Keratinocyte (primary cell): ENCODE results near the gene HERC2.
"Not testable (repeated sequence)": the region's sequence is repeated elsewhere in the genome, so short reads cannot be mapped to it uniquely, and the experiment has no call there.

Source experiments
- EZH2 ChIP-seq: IDR thresholded peaks from one replicate; pipeline ENCODE4 v1.6.1; 2012; ENCODE audit warnings: inconsistent platforms, mild to moderate bottlenecking, low read length, moderate library complexity
- TF ChIP-seq, protein P1 (sequence below), 3 experiments: IDR thresholded peaks in 1 of 3; conservative IDR thresholded peaks in 1 of 3; optimal IDR thresholded peaks in 1 of 3; 2 replicates in 2 of 3; 3 replicates in 1 of 3; pipeline versions ENCODE3 to v1.5.1; 2011; ENCODE audit warnings: low read length in 3 of 3, mild to moderate bottlenecking in 3 of 3, moderate library complexity in 2 of 3, control low read depth in 1 of 3, inconsistent platforms in 1 of 3; ENCODE audit not compliant: insufficient read depth in 2 of 3; ENCODE audit errors: extremely low read depth in 1 of 3

- TF ChIP-seq, protein P1, sequence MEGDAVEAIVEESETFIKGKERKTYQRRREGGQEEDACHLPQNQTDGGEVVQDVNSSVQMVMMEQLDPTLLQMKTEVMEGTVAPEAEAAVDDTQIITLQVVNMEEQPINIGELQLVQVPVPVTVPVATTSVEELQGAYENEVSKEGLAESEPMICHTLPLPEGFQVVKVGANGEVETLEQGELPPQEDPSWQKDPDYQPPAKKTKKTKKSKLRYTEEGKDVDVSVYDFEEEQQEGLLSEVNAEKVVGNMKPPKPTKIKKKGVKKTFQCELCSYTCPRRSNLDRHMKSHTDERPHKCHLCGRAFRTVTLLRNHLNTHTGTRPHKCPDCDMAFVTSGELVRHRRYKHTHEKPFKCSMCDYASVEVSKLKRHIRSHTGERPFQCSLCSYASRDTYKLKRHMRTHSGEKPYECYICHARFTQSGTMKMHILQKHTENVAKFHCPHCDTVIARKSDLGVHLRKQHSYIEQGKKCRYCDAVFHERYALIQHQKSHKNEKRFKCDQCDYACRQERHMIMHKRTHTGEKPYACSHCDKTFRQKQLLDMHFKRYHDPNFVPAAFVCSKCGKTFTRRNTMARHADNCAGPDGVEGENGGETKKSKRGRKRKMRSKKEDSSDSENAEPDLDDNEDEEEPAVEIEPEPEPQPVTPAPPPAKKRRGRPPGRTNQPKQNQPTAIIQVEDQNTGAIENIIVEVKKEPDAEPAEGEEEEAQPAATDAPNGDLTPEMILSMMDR (optimal IDR thresholded peaks at IDR 0.05 in 1 of 3, IDR thresholded peaks at IDR 0.05 in 1 of 3, conservative IDR thresholded peaks at IDR 0.05 in 1 of 3; ENCODE audit: extremely low read depth in 1 of 3, insufficient read depth in 2 of 3, low read length in 3 of 3): not testable (repeated sequence)
- not testable (repeated sequence) for TF ChIP-seq EZH2
Observed at GRCh38 chr15:28231743-28232142, 90.2 kb downstream of the HERC2 start.
